ENCODE measurements around the gene PI4K2A.

DNA sequence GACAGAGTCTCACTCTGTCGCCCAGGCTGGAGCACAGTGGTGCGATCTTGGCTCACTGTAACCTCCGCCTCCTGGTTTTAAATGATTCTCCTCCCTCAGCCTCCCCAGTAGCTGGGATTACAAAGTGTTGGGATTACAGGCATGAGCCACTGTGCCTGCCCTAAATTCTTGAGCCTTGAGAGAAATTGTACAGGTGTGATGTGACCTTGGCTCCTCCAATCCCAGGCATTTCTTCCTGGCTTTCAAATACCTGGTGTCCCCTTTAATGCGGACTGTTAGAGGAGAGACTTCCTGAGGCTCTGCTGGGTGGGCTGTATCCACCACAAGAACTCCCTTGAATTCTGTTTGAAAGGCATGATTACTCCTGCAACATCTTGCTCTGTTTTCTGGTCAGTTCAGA, 22.2 kb upstream of the PI4K2A start:
- TF ChIP-seq EZH2 (IDR thresholded peaks at IDR 0.05; ENCODE audit: low read length): no peak
- TF ChIP-seq, protein P1, sequence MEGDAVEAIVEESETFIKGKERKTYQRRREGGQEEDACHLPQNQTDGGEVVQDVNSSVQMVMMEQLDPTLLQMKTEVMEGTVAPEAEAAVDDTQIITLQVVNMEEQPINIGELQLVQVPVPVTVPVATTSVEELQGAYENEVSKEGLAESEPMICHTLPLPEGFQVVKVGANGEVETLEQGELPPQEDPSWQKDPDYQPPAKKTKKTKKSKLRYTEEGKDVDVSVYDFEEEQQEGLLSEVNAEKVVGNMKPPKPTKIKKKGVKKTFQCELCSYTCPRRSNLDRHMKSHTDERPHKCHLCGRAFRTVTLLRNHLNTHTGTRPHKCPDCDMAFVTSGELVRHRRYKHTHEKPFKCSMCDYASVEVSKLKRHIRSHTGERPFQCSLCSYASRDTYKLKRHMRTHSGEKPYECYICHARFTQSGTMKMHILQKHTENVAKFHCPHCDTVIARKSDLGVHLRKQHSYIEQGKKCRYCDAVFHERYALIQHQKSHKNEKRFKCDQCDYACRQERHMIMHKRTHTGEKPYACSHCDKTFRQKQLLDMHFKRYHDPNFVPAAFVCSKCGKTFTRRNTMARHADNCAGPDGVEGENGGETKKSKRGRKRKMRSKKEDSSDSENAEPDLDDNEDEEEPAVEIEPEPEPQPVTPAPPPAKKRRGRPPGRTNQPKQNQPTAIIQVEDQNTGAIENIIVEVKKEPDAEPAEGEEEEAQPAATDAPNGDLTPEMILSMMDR (optimal IDR thresholded peaks at IDR 0.05 in 1 of 3, IDR thresholded peaks at IDR 0.05 in 1 of 3, conservative IDR thresholded peaks at IDR 0.05 in 1 of 3; ENCODE audit: extremely low read depth in 1 of 3, insufficient read depth in 2 of 3, low read length in 3 of 3): no peak

Measured in keratinocyte (primary cell).